Amygdala (tissue), 56 donors: Measurements from ENCODE around the gene CACTIN.

Experiments
- DNase-seq, 56 donors: peaks; one replicate each; lab custom pipeline; 2025; lab: John Stamatoyannopoulos, UW

The CACTIN gene

DNA sequence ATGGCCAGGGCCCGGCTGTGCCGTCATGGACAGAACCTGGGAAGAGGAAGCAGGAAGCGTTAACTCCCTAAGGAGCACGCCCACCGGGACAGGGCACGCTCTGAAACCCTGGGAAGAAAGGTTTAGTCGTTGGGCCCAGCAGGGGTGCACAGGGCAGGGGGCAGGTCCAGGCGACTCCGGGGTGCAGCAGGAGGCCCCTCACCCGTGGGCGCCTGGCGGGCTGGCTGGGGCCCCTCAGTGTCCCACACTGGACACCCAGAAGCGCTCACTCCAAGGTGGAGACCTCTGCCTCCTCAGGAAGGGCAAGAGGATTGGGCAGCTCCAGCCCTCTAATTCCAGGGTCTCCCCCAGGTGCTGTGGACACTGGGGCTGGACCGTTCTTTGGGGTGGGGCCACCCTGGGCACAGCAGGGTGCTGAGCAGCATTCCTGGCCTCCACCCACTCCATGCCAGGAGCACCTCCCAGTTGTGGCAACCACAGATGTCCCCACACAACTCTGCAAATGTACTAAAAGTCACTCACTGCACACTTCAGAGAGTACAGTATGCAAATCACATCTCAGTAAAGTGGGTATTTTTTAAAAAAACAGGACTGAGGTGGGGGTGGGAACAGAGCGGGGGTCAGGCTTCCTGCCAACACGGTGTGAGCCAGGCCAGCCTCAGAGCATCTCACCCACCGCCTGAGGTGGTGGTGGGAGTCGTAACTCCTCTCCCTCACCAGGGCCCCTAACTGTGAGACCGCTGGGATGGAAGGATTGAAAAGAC is 38.5 kb upstream of the CACTIN start:
- DNase-seq, result no peak

DNA sequence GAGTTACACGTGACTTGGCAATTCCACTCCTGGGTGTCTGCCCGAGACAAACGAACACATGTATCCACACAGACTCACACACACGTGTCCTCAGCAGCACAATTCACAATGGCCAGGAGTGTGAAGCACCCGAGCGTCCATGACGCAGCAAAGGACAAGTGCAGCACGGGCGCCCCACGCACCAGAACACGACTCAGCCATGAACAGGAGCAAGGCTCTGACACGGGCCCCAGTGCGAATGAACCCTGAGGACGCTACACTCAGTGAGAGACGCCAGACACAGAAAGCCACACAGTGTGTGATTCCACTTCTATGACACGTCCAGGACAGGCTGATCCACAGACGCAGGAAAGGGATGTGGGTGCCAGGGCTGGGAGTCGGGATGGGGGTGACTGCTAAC is 37.2 kb upstream of the CACTIN start:
- no peak for DNase-seq

DNA sequence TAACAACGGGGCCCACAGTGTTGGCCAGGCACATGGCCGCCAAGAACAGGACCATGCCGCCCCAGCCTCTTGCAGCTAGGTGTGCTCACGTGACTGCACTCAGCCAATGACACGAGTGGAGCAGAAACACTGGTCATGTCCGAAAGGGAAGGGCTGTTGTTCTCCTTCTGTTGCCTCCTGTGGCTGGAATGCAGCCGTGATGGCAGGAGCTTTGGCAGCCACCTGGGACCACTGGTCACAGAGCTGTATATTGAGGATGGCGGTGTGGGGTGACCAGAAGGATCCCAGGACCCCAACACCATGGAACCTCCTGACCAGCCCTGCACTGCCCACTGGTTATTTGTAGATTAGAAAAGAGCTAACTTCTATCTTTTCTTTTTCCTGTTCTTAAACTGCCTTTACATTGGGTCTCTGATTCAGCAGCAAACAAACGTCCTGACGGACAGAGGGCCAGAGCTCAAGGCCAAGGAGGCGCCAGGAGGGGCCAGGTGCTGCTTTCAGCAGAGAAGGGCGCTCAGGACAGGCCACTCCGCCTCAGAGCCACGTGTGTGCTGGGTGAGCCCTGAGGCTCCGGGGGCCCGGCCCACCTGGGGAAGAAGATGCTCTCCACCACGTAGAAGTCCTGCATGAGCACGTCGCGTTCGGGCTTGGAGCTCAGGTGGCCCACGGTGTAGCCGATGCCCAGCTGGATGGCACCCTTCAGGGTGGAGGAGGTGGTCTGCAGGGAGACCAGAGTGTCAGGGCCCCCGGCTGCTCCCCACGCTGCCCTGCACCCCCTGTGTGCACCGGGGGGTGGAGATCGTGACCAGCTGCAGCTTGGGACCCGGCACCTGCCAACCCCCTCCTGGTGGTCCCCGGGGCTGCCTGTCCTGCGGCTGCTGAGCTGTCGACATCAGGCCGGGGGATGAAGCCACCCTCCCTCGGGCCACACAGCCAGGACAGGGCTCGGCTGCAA is 35.0 kb upstream of the CACTIN start:
- DNase-seq, result no peak

DNA sequence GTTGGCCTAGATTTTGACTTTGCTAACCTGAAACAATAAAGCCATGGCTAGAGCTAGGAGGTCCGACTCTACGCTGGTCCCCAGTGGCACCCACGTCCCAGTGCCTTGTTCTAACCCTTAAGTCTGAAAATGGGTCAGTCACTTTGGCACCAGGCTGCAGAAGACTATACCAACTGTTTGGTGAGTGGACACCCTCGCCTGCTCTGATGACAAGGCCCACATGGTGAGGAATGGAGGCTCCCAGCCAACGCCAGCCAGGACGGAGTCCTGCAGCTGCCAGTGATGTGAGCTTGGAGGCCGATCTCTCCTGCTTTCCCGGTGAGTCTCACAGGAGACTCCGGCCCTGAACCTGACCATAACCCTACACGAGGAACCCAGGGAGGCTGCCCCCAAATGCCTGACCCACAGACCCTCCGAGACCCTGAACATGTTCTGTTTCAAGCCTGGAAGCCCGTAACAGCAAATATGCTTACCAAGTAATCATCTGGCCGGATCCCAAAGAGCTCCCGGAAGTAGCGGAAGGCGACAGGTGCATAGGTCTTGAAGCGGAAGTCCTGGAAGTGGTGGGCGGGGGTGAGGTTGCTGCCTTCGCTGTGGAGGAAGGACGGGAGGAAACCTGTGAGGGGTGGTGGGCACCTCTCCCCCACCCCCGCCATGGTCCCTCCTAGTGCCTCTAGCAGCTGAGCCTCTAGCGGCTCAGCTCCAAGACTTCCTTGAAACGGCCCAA is 34.1 kb upstream of the CACTIN start:
- no peak for DNase-seq

DNA sequence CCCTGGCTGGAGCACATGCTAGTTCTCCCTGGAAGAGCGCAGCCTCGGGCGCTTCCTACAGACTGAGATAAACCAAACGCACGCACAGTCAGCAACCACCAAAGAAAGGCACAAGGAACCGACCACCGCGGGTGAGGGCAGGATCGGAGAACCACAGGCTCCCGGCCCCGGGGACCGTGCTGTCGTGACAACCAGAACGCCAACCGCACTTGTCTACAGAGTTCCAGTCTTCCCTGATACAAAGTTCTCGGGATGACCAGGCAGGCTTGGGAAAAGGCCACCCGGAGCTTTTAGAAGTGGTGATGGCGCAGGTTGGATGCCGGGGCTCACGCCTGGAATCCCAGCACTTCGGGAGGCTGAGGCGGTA is 33.1 kb upstream of the CACTIN start:
- no peak for DNase-seq

DNA sequence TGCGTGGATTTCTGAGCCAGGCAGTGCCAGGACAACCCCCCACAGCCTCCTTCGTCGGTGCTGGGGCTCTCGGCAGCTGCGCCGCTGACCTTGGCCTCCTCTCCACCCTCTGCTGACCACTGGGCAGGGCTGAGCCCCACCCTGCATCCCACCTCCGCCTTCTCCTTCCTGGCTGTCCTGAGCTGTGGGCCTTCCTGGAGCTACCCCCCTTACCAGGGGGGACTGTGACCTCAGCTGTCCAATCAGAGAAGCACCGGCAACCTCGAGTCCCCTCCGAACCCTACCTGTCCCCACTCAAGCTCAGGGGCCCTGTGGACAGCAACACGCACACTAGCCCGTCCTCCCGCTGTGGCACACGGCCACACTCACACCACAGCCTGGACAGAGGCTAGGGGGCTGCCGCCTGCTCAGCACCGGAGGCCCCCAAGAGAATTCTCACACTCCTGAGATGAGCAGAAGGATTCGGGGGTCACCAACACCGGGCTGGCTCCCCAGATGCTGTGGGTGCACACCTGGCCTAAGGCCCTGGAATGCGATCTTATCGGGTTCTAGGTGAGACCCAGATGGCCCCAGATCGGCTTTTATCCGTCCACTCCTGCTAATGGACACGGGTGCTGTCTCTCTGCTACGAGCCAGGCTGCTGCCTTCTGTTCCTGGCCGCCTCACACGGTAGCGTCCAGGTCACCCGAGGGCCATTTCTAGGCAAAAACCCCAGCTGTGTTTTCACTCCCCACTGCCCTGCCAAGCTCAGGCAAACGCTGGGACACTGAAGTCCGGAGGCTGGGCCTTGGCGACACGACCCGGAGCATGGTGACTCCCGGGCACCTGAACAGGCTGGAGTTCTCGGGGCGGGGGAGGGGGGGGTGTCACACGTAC is 32.5 kb upstream of the CACTIN start:
- no peak for DNase-seq

DNA sequence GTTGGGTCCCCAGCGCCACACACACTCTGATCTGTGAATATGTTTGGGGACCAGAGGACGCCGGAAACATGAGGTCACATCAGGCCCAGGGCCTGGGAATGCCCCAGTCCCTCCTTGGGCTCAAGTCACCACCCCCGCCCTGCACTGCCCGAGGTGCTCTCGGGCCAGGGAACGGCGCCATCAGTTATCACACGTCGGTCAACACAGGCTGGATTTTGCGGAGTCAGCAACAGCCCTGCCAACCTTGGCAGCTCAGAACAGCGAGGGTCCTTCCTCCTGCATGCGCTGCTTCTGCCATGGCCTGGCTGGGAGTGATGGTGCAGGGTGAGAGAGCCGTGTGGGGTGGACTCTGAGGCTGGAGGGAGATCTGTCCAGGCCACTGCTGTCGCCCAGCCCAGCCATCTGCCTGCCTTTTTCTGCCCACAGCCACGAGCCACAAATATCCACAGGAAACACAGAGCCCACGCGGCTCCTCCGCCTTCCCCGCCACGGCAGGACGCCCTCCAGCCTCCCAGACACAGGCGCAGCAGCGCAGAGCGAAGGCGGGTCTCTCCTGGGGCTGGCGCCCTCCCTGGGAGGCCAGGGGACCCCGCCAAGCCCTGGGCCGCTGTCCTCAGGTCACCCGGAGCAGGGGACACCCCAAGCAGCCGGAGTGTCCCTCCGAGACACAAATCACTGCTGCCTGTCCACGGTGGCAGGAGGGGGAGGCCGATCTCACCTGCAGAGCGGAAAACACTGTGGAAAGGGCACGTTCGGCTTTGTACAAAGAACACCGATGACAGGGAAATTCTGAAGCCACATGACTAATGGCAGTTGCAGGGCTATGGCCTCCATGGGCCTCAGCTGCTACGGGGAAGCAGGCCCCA is 31.6 kb upstream of the CACTIN start:
- DNase-seq, result peak in 1 of 56 donors; percentile 14

DNA sequence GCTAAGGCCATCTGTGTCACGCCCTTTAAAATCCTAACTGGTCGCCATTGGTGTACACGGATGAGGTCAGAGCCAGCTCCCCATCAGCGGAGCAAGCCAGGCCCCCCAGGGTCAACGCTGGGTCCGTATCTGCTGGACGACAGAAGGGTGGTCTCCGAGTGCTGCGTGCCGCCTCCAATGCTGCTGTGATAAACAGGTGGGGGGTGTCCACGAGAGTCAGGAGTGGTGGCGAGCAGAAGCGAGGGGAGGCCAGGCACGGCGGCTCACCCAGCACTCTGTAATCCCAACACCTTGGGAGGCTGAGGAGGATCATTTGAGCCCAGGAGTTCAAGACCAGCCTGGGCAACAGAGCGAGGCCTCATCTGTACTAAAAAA is 30.8 kb upstream of the CACTIN start:
- no peak for DNase-seq

DNA sequence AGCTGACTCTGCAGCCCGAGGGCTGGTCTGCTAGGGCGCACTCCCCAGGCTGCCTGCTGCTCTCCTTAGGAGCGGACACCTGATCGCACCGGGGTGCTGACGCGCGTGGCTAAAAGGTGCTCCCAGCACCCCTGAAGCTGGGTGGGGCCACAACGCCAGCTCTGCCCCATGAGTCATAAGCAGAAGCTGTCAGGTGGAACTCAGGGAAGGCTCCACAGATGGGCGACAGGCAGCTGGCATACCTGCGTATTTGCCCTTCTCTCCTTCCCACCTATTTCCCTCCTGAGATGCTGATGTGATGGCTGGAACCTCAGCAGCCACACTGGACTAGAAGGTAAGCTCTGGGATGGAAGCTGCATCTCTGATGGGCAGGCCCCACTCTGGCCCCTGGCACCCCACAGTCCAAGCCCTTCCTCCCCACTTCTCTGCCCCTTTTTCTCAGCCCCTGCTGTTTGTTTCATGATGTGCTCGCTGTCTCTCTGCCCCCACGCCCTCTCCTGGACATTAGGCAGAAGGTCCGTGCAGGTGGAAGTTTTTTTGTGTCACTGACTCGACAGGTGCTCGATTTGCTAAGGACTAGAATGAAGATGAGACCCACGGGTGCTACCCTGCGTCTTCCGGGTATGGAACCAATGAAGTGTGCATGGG is 30.3 kb upstream of the CACTIN start:
- DNase-seq, result no peak

DNA sequence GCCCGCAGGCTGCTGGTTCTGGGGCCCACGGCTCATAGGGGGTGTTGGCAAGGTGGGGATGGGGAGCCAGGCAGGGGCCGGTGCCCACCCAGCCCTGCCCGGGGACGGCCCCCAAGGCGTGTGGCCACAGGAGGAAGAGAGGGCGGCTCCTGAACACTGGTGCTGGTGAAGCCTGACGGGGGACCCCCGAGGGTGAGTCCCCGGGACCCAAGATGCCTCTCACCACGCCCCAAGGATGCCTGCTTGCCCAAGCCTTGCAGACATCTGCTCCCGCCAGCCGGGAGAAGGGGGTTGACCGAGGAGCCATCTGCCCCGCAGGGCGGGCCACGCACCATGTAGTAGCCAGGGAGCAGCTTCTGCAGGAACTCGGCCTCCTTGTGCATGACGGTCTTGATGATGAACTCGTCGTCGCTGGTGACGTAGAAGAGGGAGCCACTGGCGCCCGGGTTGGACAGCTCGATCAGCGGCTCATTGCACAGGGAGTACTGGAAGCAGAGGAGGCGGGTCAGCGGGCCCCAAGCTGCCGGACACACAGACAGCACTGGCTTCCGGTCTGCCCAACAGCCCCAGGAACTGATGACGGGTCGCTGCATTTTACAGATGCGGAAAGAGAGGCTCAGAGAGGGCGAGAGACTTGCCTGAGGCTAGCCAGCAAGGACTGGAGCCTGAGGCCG is 29.6 kb upstream of the CACTIN start:
- DNase-seq, result no peak

DNA sequence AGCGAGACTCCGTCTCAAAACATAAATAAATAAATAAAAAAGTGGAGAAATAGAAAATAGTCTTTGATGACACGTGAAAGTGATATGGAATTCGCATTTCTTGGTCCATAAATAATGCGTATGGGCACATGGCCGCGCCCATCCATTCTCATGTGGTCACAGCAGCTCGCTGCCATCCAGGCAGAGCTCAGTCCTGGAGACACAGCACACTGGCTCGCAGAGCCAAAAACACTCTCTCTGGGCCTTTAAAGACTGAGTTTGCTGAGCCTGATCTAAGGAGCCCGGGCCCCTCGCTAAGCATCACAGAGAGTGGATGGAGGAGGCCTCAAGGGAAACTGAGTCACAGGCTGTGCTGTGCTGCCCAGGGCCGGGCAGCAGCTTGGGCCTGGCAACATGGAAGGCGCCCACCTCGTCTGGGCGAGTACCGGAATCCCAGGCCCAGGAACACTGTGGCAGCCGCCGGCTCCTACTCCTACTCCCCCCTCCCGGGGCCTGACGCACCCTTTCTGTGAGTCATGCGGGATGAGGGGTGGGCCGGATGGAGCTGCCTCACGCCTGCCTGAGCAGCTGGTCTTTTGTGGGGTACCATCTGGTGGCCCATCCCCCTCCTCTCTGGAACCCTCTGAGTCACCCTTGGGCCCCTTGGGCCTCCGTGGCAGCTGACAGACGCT is 28.9 kb upstream of the CACTIN start:
- peak in 47 of 56 donors; percentile 4 to 82 (median 52) for DNase-seq

DNA sequence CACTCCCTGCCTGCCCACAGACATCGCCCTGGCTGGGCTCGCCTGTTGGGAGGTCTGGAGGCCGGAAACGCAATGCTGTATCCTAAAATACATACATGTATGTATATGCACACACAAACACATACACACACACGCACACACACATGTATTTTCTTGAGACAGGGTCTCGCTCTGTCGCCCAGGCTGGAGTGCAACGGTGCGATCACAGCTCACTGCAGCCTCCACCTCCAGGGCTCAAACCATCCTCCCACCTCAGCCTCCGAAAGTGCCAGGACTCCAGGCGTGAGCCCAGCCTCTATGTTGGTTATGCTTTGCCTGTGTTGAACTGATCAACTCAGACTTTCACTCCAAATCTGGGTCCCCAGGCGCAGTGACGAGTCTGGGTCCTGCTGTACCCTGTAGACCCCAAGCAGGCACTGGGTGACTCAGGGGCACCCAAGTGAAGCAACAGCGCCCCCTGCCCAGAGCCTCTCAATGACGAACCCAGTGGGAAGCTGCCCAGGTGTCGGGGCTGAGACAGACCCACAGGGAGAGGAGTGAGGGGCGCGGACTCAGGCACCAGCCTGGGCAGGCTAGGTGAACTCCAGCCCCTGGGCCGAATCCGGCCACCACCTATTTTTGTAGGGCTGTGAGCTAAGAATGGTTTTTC is 27.4 kb upstream of the CACTIN start:
- DNase-seq, result no peak

DNA sequence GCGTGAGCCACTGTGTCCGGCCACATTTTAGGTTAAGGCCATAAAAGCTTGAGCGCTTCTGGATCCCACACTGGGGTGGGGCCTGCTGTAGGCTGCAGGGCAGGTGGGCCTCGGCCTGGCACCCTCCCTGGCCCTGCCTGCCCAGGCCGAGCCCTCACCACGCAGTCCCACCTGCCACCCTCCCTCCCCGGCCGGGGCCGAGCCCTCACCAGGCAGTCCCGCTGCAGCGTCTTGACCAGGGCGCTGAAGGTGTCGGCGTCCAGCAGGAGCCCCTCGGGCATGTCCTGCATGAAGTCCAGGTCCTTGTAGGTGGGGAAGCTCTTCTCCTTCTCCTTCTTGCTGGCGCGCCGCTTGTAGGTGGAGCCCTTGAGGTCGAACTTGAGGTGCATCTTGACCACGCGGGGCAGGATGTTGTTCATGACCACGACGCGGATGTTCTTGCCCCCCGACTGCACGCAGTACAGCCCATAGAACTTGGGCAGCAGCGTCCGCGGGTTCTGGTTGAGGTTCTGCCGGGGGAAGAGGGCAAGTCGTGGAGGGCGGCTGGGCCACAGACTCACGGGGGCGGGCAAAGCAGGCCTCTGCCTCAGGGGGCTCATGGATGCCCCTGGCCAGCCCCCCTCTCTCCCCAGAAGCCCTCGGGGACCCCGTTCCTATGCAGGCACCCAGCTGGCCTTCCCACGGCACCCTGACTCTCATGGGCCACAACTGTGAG is 26.6 kb upstream of the CACTIN start:
- no peak for DNase-seq

DNA sequence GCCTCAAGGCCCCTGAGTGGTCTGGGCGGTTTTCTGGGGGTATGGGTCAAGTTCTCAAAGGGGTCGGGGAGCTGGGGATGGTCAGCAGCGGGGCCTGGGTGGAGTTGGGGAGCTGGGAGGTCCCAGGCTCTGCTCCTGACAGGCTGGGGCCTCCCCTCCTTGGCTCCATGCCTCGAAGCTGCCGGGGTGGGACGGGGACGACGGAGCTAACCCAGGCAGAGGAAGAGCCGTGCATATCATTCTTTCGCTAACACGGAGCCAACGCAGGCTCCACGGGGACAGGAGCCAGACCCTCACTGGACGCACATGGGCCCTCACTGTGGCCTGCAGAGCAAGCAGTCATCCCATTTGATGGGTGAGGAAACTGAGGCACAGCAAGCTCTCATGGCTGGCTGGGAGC is 25.8 kb upstream of the CACTIN start:
- no peak for DNase-seq

DNA sequence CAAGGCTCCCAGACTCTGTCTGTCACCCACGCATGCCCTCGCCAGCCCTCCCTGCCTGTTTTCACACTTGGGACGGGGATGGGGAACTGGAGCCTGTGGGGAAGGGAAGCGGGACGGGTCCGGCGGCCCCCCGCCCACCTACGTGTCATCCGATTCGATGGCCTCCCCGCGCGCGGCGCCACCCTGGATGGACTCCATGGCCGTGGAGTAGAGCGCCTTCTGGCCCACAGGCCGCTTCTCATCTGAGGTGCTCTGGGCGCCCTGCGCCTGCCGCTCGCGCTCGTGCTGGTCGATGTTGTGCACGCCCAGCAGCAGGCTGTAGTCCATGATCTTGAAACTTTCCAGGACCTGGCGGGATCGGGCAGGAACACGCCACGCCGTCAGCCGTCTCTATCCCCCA is 25.1 kb upstream of the CACTIN start:
- DNase-seq, result no peak

DNA sequence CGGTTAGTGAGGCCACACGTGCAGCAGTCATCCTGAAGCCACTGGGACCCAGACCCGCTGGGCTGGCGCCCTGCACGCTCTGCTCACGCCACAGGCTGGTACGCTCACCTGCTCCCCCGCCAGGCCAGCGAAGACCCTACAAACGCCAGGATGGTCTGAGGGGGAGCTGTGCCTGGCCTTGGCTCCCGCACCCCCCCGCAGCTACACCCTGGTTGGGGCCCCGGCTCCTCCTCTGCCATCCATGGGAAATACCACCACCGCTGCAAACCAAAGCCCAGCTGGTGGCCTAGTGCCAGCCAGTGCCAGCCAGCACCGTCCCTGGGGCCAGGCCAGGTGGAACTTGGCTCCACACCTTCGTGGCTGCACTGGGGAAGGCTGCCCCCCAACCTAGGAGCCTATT is 23.3 kb upstream of the CACTIN start:
- DNase-seq, result peak in 2 of 56 donors; percentile 32 to 77
